Lung (tissue), 12 donors: ENCODE results near the gene HLCS. TPM values are rescaled to one million over a fixed set of nuclear protein-coding genes. Genes with fewer than 3 reads are reported as not detected.
A peak's percentile ranks its signal among the peaks of the same experiment; 100 is the strongest.

Source experiments
- ATAC-seq: fragments of 200-7000 bp; cut with Tn5 transposase; one replicate; pipeline ENCODE4 v1.9.1; 2020; ENCODE audit warnings: moderate number of reproducible peaks; ENCODE audit not compliant: insufficient read depth, low FRiP score
- DNase-seq, 3 donors: peaks; one replicate each; pipeline ENCODE4 v3.0.0-alpha.2; 2013 to 2017
- H3K27ac ChIP-seq, 2 donors: one replicate each; pipeline ENCODE4 v1.5.1; 2013; ENCODE audit warnings: mild to moderate bottlenecking in 2 of 2, moderate library complexity in 2 of 2, control low read depth in 1 of 2, inconsistent platforms in 1 of 2, low read depth in 1 of 2, low read length in 1 of 2
- H3K27me3 ChIP-seq, 3 donors: one replicate each; pipeline ENCODE4 v1.5.1; 2013; ENCODE audit warnings: low read length in 2 of 3; ENCODE audit not compliant: control insufficient read depth in 3 of 3, insufficient read depth in 3 of 3
- H3K36me3 ChIP-seq, 4 donors: one replicate each; pipeline ENCODE4 v1.5.1; 2013; ENCODE audit warnings: low read length in 4 of 4, mild to moderate bottlenecking in 1 of 4, moderate library complexity in 1 of 4; ENCODE audit not compliant: control insufficient read depth in 4 of 4, insufficient read depth in 4 of 4
- H3K4me1 ChIP-seq, 5 donors: one replicate each; pipeline ENCODE4 v1.5.1; 2013; ENCODE audit warnings: low read length in 5 of 5, mild to moderate bottlenecking in 2 of 5, moderate library complexity in 1 of 5; ENCODE audit not compliant: control insufficient read depth in 5 of 5, insufficient read depth in 5 of 5
- H3K4me3 ChIP-seq: one replicate; pipeline ENCODE4 v1.5.1; 2013; ENCODE audit warnings: mild to moderate bottlenecking, control low read depth, moderate library complexity
- H3K9ac ChIP-seq, 2 donors: one replicate each; pipeline ENCODE4 v1.5.1; 2013; ENCODE audit warnings: low read length in 2 of 2, control low read depth in 1 of 2; ENCODE audit not compliant: insufficient read depth in 1 of 2
- H3K9me3 ChIP-seq, 4 donors: one replicate each; pipeline ENCODE4 v1.5.1; 2013; ENCODE audit warnings: low read length in 3 of 4, mild to moderate bottlenecking in 1 of 4, moderate library complexity in 1 of 4; ENCODE audit not compliant: control insufficient read depth in 4 of 4, insufficient read depth in 3 of 4
- CTCF ChIP-seq: IDR thresholded peaks from 2 replicates; pipeline ENCODE4 v1.5.1; 2012; ENCODE audit warnings: mild to moderate bottlenecking; ENCODE audit errors: control extremely low read depth, extremely low read depth
- WGBS, 2 donors: extraction: QIAGEN DNeasy Blood & Tissue Kit; methylation state at CpG; one replicate each; pipeline ENCODE4 v1.1.7; 2013; 5-methylcytosine and 5-hydroxymethylcytosine counted together
- polyA plus RNA-seq, 2 donors: library from polyadenylated mRNA; stranded (reverse); fragments of 200-250 nt; gene quantifications; one replicate each; pipeline ENCODE4 v1.2.1, GENCODE V29; 2013
- total RNA-seq, 2 donors: library from RNA; depleted of rRNA in 1 of 2; stranded (reverse); fragments of >200 nt in 1 of 2; gene quantifications; one replicate each; pipeline ENCODE4 v1.2.1, GENCODE V29; 2014 to 2021
- donor health status: control.
- donor health status: control.
- donor health status: Bipolar disorder and iron deficiency.
- donor health status: healthy.
- donor health status: DM: yes; HTN: yes; CAD: no.

Gene HLCS
- total and polyA plus RNA-seq, 4 donors: 5.0 to 28.8 (median 17.5) TPM

DNA sequence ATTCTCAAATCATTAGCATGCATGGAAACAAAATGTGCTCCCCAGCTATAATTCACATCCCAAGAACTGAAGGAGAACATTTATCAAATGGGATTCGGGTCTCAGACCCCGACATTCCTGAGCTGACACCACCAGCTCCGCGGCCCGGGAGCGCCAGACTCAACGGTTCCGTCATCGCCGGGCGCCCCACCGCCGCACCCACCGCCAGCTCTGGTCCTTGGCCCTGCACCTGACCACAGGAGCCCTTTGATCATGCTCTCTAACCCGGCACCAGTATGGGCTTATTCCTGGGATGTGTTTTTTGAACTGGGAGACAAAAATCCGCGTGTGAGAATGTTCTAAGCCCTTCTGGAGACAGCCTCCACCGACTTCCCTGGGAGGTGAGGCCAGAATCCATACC is 43.6 kb downstream of the HLCS start:
- Histone ChIP-seq H3K4me1 (peaks cover 0 to 36% (median 6%) of the 10 kb centered on the region in 5 donors), H3K4me3 (no peak overlapping the region), H3K27me3 (no peaks in the 10 kb centered on the region), H3K36me3 (no peaks in the 10 kb centered on the region), H3K27ac (no peak overlapping the region), H3K9me3 (no peaks in the 10 kb centered on the region), H3K9ac (no peak overlapping the region)
- WGBS, 2 donors: 92 to 95% methylated on average over 18 of the region's 18 CpGs
- TF ChIP-seq CTCF: no peak
- DNase-seq (no peak), ATAC-seq (no peak)

- no peak overlapping the region for H3K4me3 ChIP-seq
- peaks cover 0 to 58% (median 8%) of the 10 kb centered on the region in 5 donors for H3K4me1 ChIP-seq
- H3K9ac ChIP-seq: no peak overlapping the region
- H3K27me3 ChIP-seq: no peaks in the 10 kb centered on the region
- DNase-seq (peak in 2 of 3 donors; percentile 60 to 64), ATAC-seq (no peak)
- whole genome bisulfite sequencing, 2 donors: 81 to 87% methylated on average over 4 of the region's 4 CpGs
- peaks cover 0 to 1% (median 0%) of the 10 kb centered on the region in 4 donors for H3K9me3 ChIP-seq
- no peak for TF ChIP-seq CTCF
- H3K36me3 ChIP-seq: peaks cover 0 to 5% (median 0%) of the 10 kb centered on the region in 4 donors
- H3K27ac ChIP-seq: no peak overlapping the region
Observed at GRCh38 chr21:36918291-36918690, 48.2 kb downstream of the HLCS start.

DNA sequence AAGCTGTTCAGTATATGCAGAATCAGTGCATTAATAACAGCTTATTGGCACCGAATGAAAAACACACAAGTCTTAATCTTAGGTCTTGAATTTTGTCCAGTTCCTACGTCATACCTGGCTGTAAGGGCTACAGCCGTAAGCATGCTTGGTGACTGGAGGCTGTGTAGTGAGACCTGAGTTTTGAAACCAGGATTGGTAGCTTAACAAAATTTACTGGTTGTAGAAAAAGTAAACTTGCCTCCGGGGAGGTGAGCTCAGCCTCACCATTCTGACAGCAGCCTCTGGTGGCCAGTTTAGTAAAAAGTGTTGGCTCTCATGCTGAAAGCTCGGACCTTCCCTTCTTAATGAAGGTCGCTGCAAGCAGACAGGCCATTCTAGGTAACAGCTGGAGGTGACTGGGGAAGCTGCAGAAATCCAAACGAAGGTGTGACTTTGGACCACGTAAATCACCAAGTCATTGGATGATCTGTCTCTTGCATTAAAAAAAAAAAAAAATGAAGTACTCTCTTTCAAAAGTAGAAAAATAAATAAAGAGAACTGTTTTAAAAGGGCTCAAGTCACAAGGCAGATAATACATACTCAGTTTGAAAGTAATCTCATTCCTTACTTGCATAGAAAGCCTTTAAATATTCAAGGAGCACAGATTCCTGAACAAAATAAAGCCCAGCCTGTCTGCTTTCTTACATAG is 48.9 kb downstream of the HLCS start:
- Histone ChIP-seq H3K9ac (no peak overlapping the region), H3K27me3 (no peaks in the 10 kb centered on the region), H3K4me3 (no peak overlapping the region), H3K4me1 (peaks cover 0 to 55% (median 8%) of the 10 kb centered on the region in 5 donors), H3K9me3 (peaks cover 0 to 1% (median 0%) of the 10 kb centered on the region in 4 donors), H3K27ac (no peak overlapping the region), H3K36me3 (peaks cover 0 to 5% (median 0%) of the 10 kb centered on the region in 4 donors)
- ATAC-seq: no peak
- whole genome bisulfite sequencing, 2 donors: 51 to 74% methylated on average over 8 of the region's 8 CpGs
- DNase-seq: peak; percentile 32 to 76 (median 71)
- peak; percentile 32 for TF ChIP-seq CTCF
